ENCODE data around the gene GAS2L2. TPM values are rescaled to one million over a fixed set of nuclear protein-coding genes. Genes with fewer than 3 reads are reported as not detected.

GAS2L2 gene
- total and polyA plus RNA-seq, 2 donors (not counting 1 experiment from before 2014, with no cell fraction given) = 0.09 to 0.17 TPM

DNA sequence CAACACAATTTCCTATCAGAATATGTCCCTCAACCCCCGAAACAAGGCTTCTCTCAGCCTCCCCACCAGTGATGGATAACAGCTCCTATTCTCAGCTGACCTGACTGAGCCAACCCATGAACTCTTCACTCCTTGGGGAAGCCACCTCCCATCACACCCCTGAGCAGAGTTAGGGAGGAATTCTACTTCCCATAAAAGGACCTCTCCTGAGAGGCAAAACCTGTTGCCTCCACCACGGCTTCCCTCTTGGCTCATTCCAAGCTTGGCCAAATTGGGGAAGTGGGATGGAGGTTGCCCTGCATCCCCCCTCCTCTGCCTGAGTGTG is 27.3 kb downstream of the GAS2L2 start:
- Histone ChIP-seq H3K27me3 (replicated peaks in 1 of 4; ENCODE audit: control extremely low read depth in 1 of 4, control insufficient read depth in 3 of 4, insufficient read depth in 4 of 4, low read length in 3 of 4) (peaks cover 0 to 4% (median 0%) of the 10 kb centered on the region in 4 experiments), H3K9ac (ENCODE audit: low read length) (no peak overlapping the region), H2AFZ (ENCODE audit: insufficient read depth, low read depth, low read length, poor library complexity, severe bottlenecking) (no peak overlapping the region), H4K20me1 (ENCODE audit: control insufficient read depth, insufficient read depth, low read length, poor library complexity, severe bottlenecking) (no peaks in the 10 kb centered on the region), H3K27ac (ENCODE audit: low read length in 2 of 2) (no peak overlapping the region), H3K9me3 (ENCODE audit: control extremely low read depth in 1 of 3, control insufficient read depth in 2 of 3, insufficient read depth in 1 of 3, low read length in 2 of 3) (no peaks in the 10 kb centered on the region), H3K79me2 (ENCODE audit: control insufficient read depth, insufficient read depth, low read length) (no peaks in the 10 kb centered on the region), H3K4me1 (ENCODE audit: control insufficient read depth in 2 of 2, insufficient read depth in 2 of 2, low read length in 2 of 2) (peaks cover 2 to 4% of the 10 kb centered on the region in 2 donors), H3K4me3 (ENCODE audit: control extremely low read depth in 1 of 5, extremely low read depth in 1 of 5, insufficient read depth in 1 of 5, low read depth in 2 of 5, low read length in 4 of 5) (no peak overlapping the region), H3K4me2 (replicated peaks; ENCODE audit: low read depth, low read length, poor library complexity, severe bottlenecking) (no peak overlapping the region), H3K36me3 (replicated peaks in 1 of 2; ENCODE audit: control extremely low read depth in 1 of 2, control insufficient read depth in 1 of 2, extremely low read depth in 1 of 2, insufficient read depth in 2 of 2, low read length in 1 of 2) (peaks cover 10 to 40% of the 10 kb centered on the region in 2 experiments)
- CTCF ChIA-PET = no interaction called here
- Mint-ChIP-seq H3K4me3 (no peak overlapping the region), H3K27ac (no peak overlapping the region), H3K4me1 (peaks cover 7% of the 10 kb centered on the region), H3K9me3 (ENCODE audit: insufficient read depth) (no peaks in the 10 kb centered on the region), H3K27me3 (peaks cover 5% of the 10 kb centered on the region)
- ATAC-seq (ENCODE audit: low read depth) (no peak), DNase-seq (no peak)
- POLR2A ChIA-PET = no interaction called here
- intact Hi-C loops (cut with micrococcal nuclease) = no loop called here
- 90% methylated on average over 2 of the region's 2 CpGs for WGBS (ENCODE audit: insufficient coverage)
- TF ChIP-seq, protein P1, sequence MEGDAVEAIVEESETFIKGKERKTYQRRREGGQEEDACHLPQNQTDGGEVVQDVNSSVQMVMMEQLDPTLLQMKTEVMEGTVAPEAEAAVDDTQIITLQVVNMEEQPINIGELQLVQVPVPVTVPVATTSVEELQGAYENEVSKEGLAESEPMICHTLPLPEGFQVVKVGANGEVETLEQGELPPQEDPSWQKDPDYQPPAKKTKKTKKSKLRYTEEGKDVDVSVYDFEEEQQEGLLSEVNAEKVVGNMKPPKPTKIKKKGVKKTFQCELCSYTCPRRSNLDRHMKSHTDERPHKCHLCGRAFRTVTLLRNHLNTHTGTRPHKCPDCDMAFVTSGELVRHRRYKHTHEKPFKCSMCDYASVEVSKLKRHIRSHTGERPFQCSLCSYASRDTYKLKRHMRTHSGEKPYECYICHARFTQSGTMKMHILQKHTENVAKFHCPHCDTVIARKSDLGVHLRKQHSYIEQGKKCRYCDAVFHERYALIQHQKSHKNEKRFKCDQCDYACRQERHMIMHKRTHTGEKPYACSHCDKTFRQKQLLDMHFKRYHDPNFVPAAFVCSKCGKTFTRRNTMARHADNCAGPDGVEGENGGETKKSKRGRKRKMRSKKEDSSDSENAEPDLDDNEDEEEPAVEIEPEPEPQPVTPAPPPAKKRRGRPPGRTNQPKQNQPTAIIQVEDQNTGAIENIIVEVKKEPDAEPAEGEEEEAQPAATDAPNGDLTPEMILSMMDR (IDR thresholded peaks at IDR 0.05) = no peak
- TF ChIP-seq EZH2 (IDR thresholded peaks at IDR 0.05; ENCODE audit: borderline replicate concordance, insufficient read depth, low read depth, low read length, poor library complexity, severe bottlenecking) = no peak

- no peak overlapping the region for H3K27ac ChIP-seq (ENCODE audit: low read length in 2 of 2)
- no peak for TF ChIP-seq EZH2 (IDR thresholded peaks at IDR 0.05; ENCODE audit: borderline replicate concordance, insufficient read depth, low read depth, low read length, poor library complexity, severe bottlenecking)
- TF ChIP-seq, protein P1 (IDR thresholded peaks at IDR 0.05) = no peak
- CTCF ChIA-PET = no interaction called here
- Mint-ChIP-seq H3K9me3 (ENCODE audit: insufficient read depth) (no peaks in the 10 kb centered on the region), H3K4me3 (no peak overlapping the region), H3K4me1 (peaks cover 2% of the 10 kb centered on the region), H3K27ac (no peak overlapping the region), H3K27me3 (no peaks in the 10 kb centered on the region)
- no peak overlapping the region for H3K4me3 ChIP-seq (ENCODE audit: control extremely low read depth in 1 of 5, extremely low read depth in 1 of 5, insufficient read depth in 1 of 5, low read depth in 2 of 5, low read length in 4 of 5)
- peaks cover 10 to 40% of the 10 kb centered on the region in 2 experiments for H3K36me3 ChIP-seq (replicated peaks in 1 of 2; ENCODE audit: control extremely low read depth in 1 of 2, control insufficient read depth in 1 of 2, extremely low read depth in 1 of 2, insufficient read depth in 2 of 2, low read length in 1 of 2)
- ATAC-seq (ENCODE audit: low read depth) (no peak), DNase-seq (no peak)
- POLR2A ChIA-PET = no interaction called here
- no peaks in the 10 kb centered on the region for H3K9me3 ChIP-seq (ENCODE audit: control extremely low read depth in 1 of 3, control insufficient read depth in 2 of 3, insufficient read depth in 1 of 3, low read length in 2 of 3)
- H2AFZ ChIP-seq (ENCODE audit: insufficient read depth, low read depth, low read length, poor library complexity, severe bottlenecking) = no peak overlapping the region
- peaks cover 0 to 4% (median 0%) of the 10 kb centered on the region in 4 experiments for H3K27me3 ChIP-seq (replicated peaks in 1 of 4; ENCODE audit: control extremely low read depth in 1 of 4, control insufficient read depth in 3 of 4, insufficient read depth in 4 of 4, low read length in 3 of 4)
- WGBS (ENCODE audit: insufficient coverage) = 97% methylated on average over 3 of the region's 4 CpGs
- H4K20me1 ChIP-seq (ENCODE audit: control insufficient read depth, insufficient read depth, low read length, poor library complexity, severe bottlenecking) = no peaks in the 10 kb centered on the region
- no peak overlapping the region for H3K9ac ChIP-seq (ENCODE audit: low read length)
- no peaks in the 10 kb centered on the region for H3K79me2 ChIP-seq (ENCODE audit: control insufficient read depth, insufficient read depth, low read length)
- intact Hi-C loops (cut with micrococcal nuclease) = no loop called here
- H3K4me1 ChIP-seq (ENCODE audit: control insufficient read depth in 2 of 2, insufficient read depth in 2 of 2, low read length in 2 of 2) = no peaks in the 10 kb centered on the region
- no peak overlapping the region for H3K4me2 ChIP-seq (replicated peaks; ENCODE audit: low read depth, low read length, poor library complexity, severe bottlenecking)
Observed at GRCh38 chr17:35725058-35725457, 28.0 kb downstream of the GAS2L2 start.
